Keratinocyte (primary cell): ENCODE measurements around the gene FAIM2. TPM values are rescaled to one million over a fixed set of nuclear protein-coding genes. Genes with fewer than 3 reads are reported as not detected.

ENCODE experiments used
- DNase-seq: peaks from one replicate; pipeline ENCODE4 v3.0.0-alpha.2; 2011; ENCODE audit warnings: low read depth, missing footprints, low spot score
- FAIRE-seq: peaks from 2 replicates; lab custom pipeline; 2011; peaks lifted over from hg19 to GRCh38; lab: Jason Lieb, UNC
- H2AFZ ChIP-seq: 2 replicates; pipeline ENCODE4 v1.6.0; 2012; ENCODE audit warnings: low read length, control low read depth, inconsistent platforms; ENCODE audit not compliant: control insufficient read depth
- H3K27ac ChIP-seq: 2 replicates; pipeline ENCODE4 v1.5.1; 2011; ENCODE audit warnings: low read length; ENCODE audit not compliant: control insufficient read depth, insufficient read depth
- H3K27me3 ChIP-seq: 3 replicates; pipeline ENCODE4 v1.6.0; 2011; ENCODE audit warnings: low read length; ENCODE audit not compliant: control insufficient read depth, insufficient read depth; ENCODE audit errors: extremely low read depth
- H3K36me3 ChIP-seq, 2 experiments: 2 replicates in 1 of 2; 3 replicates in 1 of 2; pipeline ENCODE4 v1.5.1; 2011; ENCODE audit warnings: low read length in 2 of 2, mild to moderate bottlenecking in 1 of 2; ENCODE audit not compliant: control insufficient read depth in 2 of 2, insufficient read depth in 2 of 2; ENCODE audit errors: extremely low read depth in 1 of 2
- H3K4me1 ChIP-seq: 3 replicates; pipeline ENCODE4 v1.5.1; 2011; ENCODE audit warnings: low read length; ENCODE audit not compliant: control insufficient read depth, insufficient read depth; ENCODE audit errors: extremely low read depth
- H3K4me2 ChIP-seq: 3 replicates; pipeline ENCODE4 v1.6.0; 2011; ENCODE audit warnings: low read depth, low read length; ENCODE audit not compliant: control insufficient read depth, insufficient read depth; ENCODE audit errors: extremely low read depth
- H3K4me3 ChIP-seq, 3 experiments: fragments of 200-600 bp in 1 of 3; sonication (generic) in 1 of 3; 2 replicates in 2 of 3; 3 replicates in 1 of 3; pipeline ENCODE4 v1.5.1; 2011 to 2016; ENCODE audit warnings: low read length in 3 of 3, mild to moderate bottlenecking in 3 of 3, control low read depth in 2 of 3, inconsistent platforms in 1 of 3, low read depth in 1 of 3, mixed read lengths in 1 of 3, mixed run types in 1 of 3, moderate library complexity in 1 of 3; ENCODE audit not compliant: control insufficient read depth in 2 of 3, insufficient read depth in 2 of 3; ENCODE audit errors: extremely low read depth in 1 of 3
- H3K79me2 ChIP-seq: 2 replicates; pipeline ENCODE4 v1.6.0; 2012; ENCODE audit warnings: low read length; ENCODE audit not compliant: control insufficient read depth, insufficient read depth
- H3K9ac ChIP-seq: 3 replicates; pipeline ENCODE4 v1.6.0; 2011; ENCODE audit warnings: low read length; ENCODE audit not compliant: control insufficient read depth, insufficient read depth; ENCODE audit errors: extremely low read depth
- H3K9me1 ChIP-seq: 3 replicates; pipeline ENCODE4 v1.6.0; 2011; ENCODE audit warnings: low read length; ENCODE audit not compliant: control insufficient read depth, insufficient read depth; ENCODE audit errors: extremely low read depth
- H3K9me3 ChIP-seq: 2 replicates; pipeline ENCODE4 v1.5.1; 2012; ENCODE audit warnings: low read depth, low read length; ENCODE audit not compliant: control insufficient read depth
- H4K20me1 ChIP-seq: 3 replicates; pipeline ENCODE4 v1.6.0; 2011; ENCODE audit warnings: low read length; ENCODE audit not compliant: control insufficient read depth, insufficient read depth; ENCODE audit errors: extremely low read depth
- CTCF ChIP-seq, 3 experiments: IDR thresholded peaks in 1 of 3; conservative IDR thresholded peaks in 1 of 3; optimal IDR thresholded peaks in 1 of 3; 2 replicates in 2 of 3; 3 replicates in 1 of 3; pipeline versions ENCODE3 to v1.5.1; 2011; ENCODE audit warnings: low read length in 3 of 3, mild to moderate bottlenecking in 3 of 3, moderate library complexity in 2 of 3, control low read depth in 1 of 3, inconsistent platforms in 1 of 3; ENCODE audit not compliant: insufficient read depth in 2 of 3; ENCODE audit errors: extremely low read depth in 1 of 3
- EZH2 ChIP-seq: IDR thresholded peaks from one replicate; pipeline ENCODE4 v1.6.1; 2012; ENCODE audit warnings: inconsistent platforms, mild to moderate bottlenecking, low read length, moderate library complexity
- dilution Hi-C: fragments of 300-500 bp; cut with MboI; formaldehyde crosslinking; loops from one replicate; pipeline ENCODE4 v1.7.0; 2020; ENCODE audit warnings: low sequenced_read_pairs; ENCODE audit not compliant: extremely low pct_ligation_motif_present
- polyA plus RNA-seq, 5 experiments: library from polyadenylated mRNA; depleted of rRNA in 3 of 5; stranded (reverse) in 3 of 5; stranded (forward) in 1 of 5; unstranded in 1 of 5; fragments of >200 nt; gene quantifications; 1 replicate in 1 of 5; 2 replicates in 3 of 5; 3 replicates in 1 of 5; pipeline versions ENCODE4 v1.2.1 to v1.2.3, GENCODE V29; 2011 to 2012; ENCODE audit warnings: missing spikeins in 2 of 5, low read depth in 1 of 5, low replicate concordance in 1 of 5

The FAIM2 gene
- polyA plus RNA-seq, 1 donor (not counting 4 experiments of a cell fraction or from before 2014, with no cell fraction given): not detected

DNA sequence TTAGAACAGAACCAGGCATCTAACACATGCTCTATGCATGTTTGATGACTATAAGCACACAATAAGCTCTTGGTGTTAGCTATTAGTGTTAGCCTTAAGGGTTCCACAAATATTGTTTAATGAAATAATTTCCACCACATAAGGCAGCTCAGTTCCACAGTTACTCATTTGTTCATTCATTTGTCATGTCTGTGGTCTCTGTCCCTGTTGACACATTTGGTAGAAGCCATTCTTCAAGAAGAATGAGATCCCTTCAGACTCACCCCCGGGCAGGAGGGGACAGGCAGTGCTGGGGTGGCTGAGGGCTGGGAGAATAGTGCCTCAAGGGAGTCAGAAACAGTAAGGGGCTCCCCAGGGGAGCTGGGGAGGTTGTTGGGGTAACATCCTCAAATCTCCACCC lies 3.7 kb upstream of the FAIM2 start:
- dilution Hi-C loops: no loop called here
- H2AFZ ChIP-seq: no peak overlapping the region
- no peak for TF ChIP-seq EZH2
- TF ChIP-seq CTCF (optimal IDR thresholded peaks at IDR 0.05 in 1 of 3, IDR thresholded peaks at IDR 0.05 in 1 of 3, conservative IDR thresholded peaks at IDR 0.05 in 1 of 3; ENCODE audit: extremely low read depth in 1 of 3, insufficient read depth in 2 of 3, low read length in 3 of 3): no peak
- no peak overlapping the region for H3K27ac ChIP-seq
- H3K4me1 ChIP-seq: peaks cover 7% of the 10 kb centered on the region
- no peaks in the 10 kb centered on the region for H3K9me3 ChIP-seq
- H3K4me3 ChIP-seq: no peak overlapping the region
- H3K9ac ChIP-seq: no peak overlapping the region
- H3K79me2 ChIP-seq: no peaks in the 10 kb centered on the region
- DNase-seq (no peak), FAIRE-seq (no peak)
- H3K4me2 ChIP-seq: no peak overlapping the region
- no peaks in the 10 kb centered on the region for H3K36me3 ChIP-seq
- H3K27me3 ChIP-seq: peaks cover 28% of the 10 kb centered on the region
- no peaks in the 10 kb centered on the region for H3K9me1 ChIP-seq
- no peaks in the 10 kb centered on the region for H4K20me1 ChIP-seq

DNA sequence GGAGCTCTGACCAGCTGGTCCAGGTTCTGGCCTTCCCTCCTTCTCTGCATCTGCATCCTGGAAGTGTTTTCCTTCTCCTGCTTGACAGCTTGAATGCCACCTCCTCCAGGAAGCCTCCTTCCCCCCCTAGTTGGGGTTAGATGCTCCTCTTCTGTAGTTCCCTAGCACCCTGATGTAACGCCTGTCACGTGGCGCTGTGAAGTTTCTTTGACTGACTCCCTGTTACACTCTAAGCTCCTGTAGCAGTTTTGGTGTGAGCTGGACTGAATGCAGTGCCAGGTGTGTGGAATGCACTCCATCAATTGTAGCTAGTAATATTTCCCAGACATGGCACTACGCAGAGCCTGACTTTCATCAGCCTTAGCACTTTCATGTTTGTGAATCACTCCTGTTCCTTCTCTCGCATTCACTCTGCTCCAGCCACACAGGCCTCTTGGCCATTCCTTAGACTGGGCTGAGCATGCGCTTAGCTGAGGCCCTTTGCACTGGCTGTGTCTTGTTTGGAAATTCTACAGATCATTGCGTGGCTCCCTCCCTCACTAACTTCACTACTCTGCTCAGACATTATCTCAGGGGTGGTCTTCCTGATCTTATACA lies 2.1 kb upstream of the FAIM2 start:
- no peak for TF ChIP-seq CTCF (optimal IDR thresholded peaks at IDR 0.05 in 1 of 3, IDR thresholded peaks at IDR 0.05 in 1 of 3, conservative IDR thresholded peaks at IDR 0.05 in 1 of 3; ENCODE audit: extremely low read depth in 1 of 3, insufficient read depth in 2 of 3, low read length in 3 of 3)
- no peak for TF ChIP-seq EZH2
- H3K9me3 ChIP-seq: no peaks in the 10 kb centered on the region
- H3K4me3 ChIP-seq: no peak overlapping the region
- H2AFZ ChIP-seq: no peak overlapping the region
- H3K27me3 ChIP-seq: peaks cover 40% of the 10 kb centered on the region
- no peak for FAIRE-seq
- H3K9me1 ChIP-seq: no peaks in the 10 kb centered on the region
- no peak for DNase-seq
- no peak overlapping the region for H3K4me2 ChIP-seq
- no peak overlapping the region for H3K9ac ChIP-seq
- H3K27ac ChIP-seq: no peak overlapping the region
- no peaks in the 10 kb centered on the region for H3K36me3 ChIP-seq
- H4K20me1 ChIP-seq: no peaks in the 10 kb centered on the region
- no peaks in the 10 kb centered on the region for H3K79me2 ChIP-seq
- dilution Hi-C loops: no loop called here
- peaks cover 7% of the 10 kb centered on the region for H3K4me1 ChIP-seq
